Measurements from ENCODE around the gene ZNF385D. TPM values are rescaled to one million over a fixed set of nuclear protein-coding genes. Genes with fewer than 3 reads are reported as not detected.

ZNF385D gene
- total RNA-seq, 4 donors from 2014 or later: 0.41 to 5.0 (median 1.6) TPM

- no peaks in the 10 kb centered on the region for H3K4me1 ChIP-seq
- ATAC-seq: no peak
- in situ Hi-C loops (cut with MboI; ENCODE audit: low sequenced_read_pairs in 4 of 4): no loop called here
- no peaks in the 10 kb centered on the region for H3K9me3 ChIP-seq
- no peak overlapping the region for H3K4me3 ChIP-seq
- no peaks in the 10 kb centered on the region for H3K27me3 ChIP-seq
- intact Hi-C loops (cut with DNase I; ENCODE audit: low total_unique reads): no loop called here
- no peak for DNase-seq
- no peak for TF ChIP-seq CTCF (IDR thresholded peaks at IDR 0.05 in 4 of 5, conservative IDR thresholded peaks at IDR 0.05 in 1 of 5)
- H3K36me3 ChIP-seq: no peaks in the 10 kb centered on the region
- H3K27ac ChIP-seq: no peak overlapping the region
Observed at GRCh38 chr3:21405671-21406667, 345.0 kb downstream of the ZNF385D start.

GRCh38 chr3:21398461-21398860, 352.5 kb downstream of the ZNF385D start:
- peaks cover 0 to 4% of the 10 kb centered on the region in 2 donors for H3K4me1 ChIP-seq
- in situ Hi-C loops (cut with MboI; ENCODE audit: low sequenced_read_pairs in 4 of 4): no loop called here
- intact Hi-C loops (cut with DNase I; ENCODE audit: low total_unique reads): no loop called here
- no peak overlapping the region for H3K27ac ChIP-seq
- TF ChIP-seq POLR2A (IDR thresholded peaks at IDR 0.05) (no peak), CTCF (IDR thresholded peaks at IDR 0.05 in 4 of 5, conservative IDR thresholded peaks at IDR 0.05 in 1 of 5) (no peak)
- H3K9me3 ChIP-seq: no peaks in the 10 kb centered on the region
- ATAC-seq: no peak
- no peaks in the 10 kb centered on the region for H3K36me3 ChIP-seq
- DNase-seq: no peak
- no peak overlapping the region for H3K4me3 ChIP-seq
- no peaks in the 10 kb centered on the region for H3K27me3 ChIP-seq

GRCh38 chr3:21393683-21394311, 357.2 kb downstream of the ZNF385D start:
- intact Hi-C loops (cut with DNase I; ENCODE audit: low total_unique reads) (no loop called here), in situ Hi-C loops (cut with MboI; ENCODE audit: low sequenced_read_pairs in 4 of 4) (no loop called here)
- Histone ChIP-seq H3K27ac (no peak overlapping the region), H3K9me3 (no peaks in the 10 kb centered on the region), H3K4me1 (peaks cover 0 to 4% of the 10 kb centered on the region in 2 donors), H3K4me3 (no peak overlapping the region), H3K36me3 (no peaks in the 10 kb centered on the region), H3K27me3 (no peaks in the 10 kb centered on the region)
- DNase-seq: no peak
- no peak for TF ChIP-seq POLR2A (IDR thresholded peaks at IDR 0.05)
- no peak for TF ChIP-seq CTCF (IDR thresholded peaks at IDR 0.05 in 4 of 5, conservative IDR thresholded peaks at IDR 0.05 in 1 of 5)
- no peak for ATAC-seq

GRCh38 chr3:21392526-21392925, 358.5 kb downstream of the ZNF385D start:
- Histone ChIP-seq H3K4me3 (no peak overlapping the region), H3K9me3 (no peaks in the 10 kb centered on the region), H3K27ac (no peak overlapping the region), H3K4me1 (peaks cover 0 to 4% of the 10 kb centered on the region in 2 donors), H3K36me3 (no peaks in the 10 kb centered on the region), H3K27me3 (no peaks in the 10 kb centered on the region)
- in situ Hi-C loops (cut with MboI; ENCODE audit: low sequenced_read_pairs in 4 of 4) (no loop called here), intact Hi-C loops (cut with DNase I; ENCODE audit: low total_unique reads) (no loop called here)
- TF ChIP-seq POLR2A (IDR thresholded peaks at IDR 0.05) (no peak), CTCF (IDR thresholded peaks at IDR 0.05 in 4 of 5, conservative IDR thresholded peaks at IDR 0.05 in 1 of 5) (no peak)
- DNase-seq (no peak), ATAC-seq (no peak)

All from gastrocnemius medialis (tissue), 4 donors.